K562 (cell line): Measurements from ENCODE around the gene RSPO1. TPM values are rescaled to one million over a fixed set of nuclear protein-coding genes. Genes with fewer than 3 reads are reported as not detected.

Experiments
- CAMTA2 ChIP-seq: fragments of 250-450 bp; sonication (Bioruptor Pico); conservative IDR thresholded peaks from 2 replicates; pipeline ENCODE4 v1.5.1; 2022
- CBFB ChIP-seq: sonication (generic); formaldehyde crosslinking; IDR thresholded peaks from 2 replicates; pipeline ENCODE4 v1.4.0; 2020; ENCODE audit warnings: mild to moderate bottlenecking, missing genetic modification reagents
- E2F6 ChIP-seq, 2 experiments: IDR thresholded peaks; 2 replicates each; pipeline ENCODE4 v1.6.1; 2011; ENCODE audit warnings: borderline replicate concordance in 1 of 2, control low read depth in 1 of 2, low read depth in 1 of 2, low read length in 1 of 2, mild to moderate bottlenecking in 1 of 2, mixed read lengths in 1 of 2, moderate library complexity in 1 of 2; ENCODE audit not compliant: insufficient read depth in 1 of 2, insufficient read length in 1 of 2, poor library complexity in 1 of 2, severe bottlenecking in 1 of 2; ENCODE audit errors: extremely low read depth in 1 of 2
- E4F1 ChIP-seq: fragments of 250-450 bp; sonication (Bioruptor Pico); IDR thresholded peaks from 2 replicates; pipeline ENCODE4 v1.5.0; 2021; ENCODE audit warnings: mild to moderate bottlenecking, borderline replicate concordance
- EGR1 ChIP-seq: fragments of 450-650 bp; conservative IDR thresholded peaks from 2 replicates; pipeline ENCODE4 v1.6.1; 2017; ENCODE audit warnings: mild to moderate bottlenecking
- KLF6 ChIP-seq: fragments of 250-450 bp; sonication (Bioruptor Pico); IDR thresholded peaks from 2 replicates; pipeline ENCODE4 v1.4.0; 2020; ENCODE audit warnings: mild to moderate bottlenecking, moderate library complexity, borderline replicate concordance
- MIER1 ChIP-seq: fragments of 450-650 bp; IDR thresholded peaks from 2 replicates; pipeline ENCODE4 v1.6.1; 2016; ENCODE audit warnings: antibody characterized with exemption, mild to moderate bottlenecking, low read depth
- MITF ChIP-seq: IDR thresholded peaks from 2 replicates; pipeline ENCODE4 v1.6.1; 2014; ENCODE audit warnings: antibody characterized with exemption
- POLR2B ChIP-seq: fragments of 450-650 bp; IDR thresholded peaks from 2 replicates; pipeline ENCODE4 v1.6.1; 2018; ENCODE audit warnings: low read depth; ENCODE audit not compliant: partially characterized antibody
- RCOR1 ChIP-seq, 2 experiments: IDR thresholded peaks; 2 replicates each; pipeline ENCODE4 v1.6.1; 2012; ENCODE audit warnings: low read depth in 2 of 2, low read length in 2 of 2, borderline replicate concordance in 1 of 2, improper control_type of control experiment in 1 of 2
- SETDB1 ChIP-seq: IDR thresholded peaks from one replicate; pipeline ENCODE4 v1.6.1; 2012; ENCODE audit warnings: low read length, control low read depth, inconsistent platforms
- SMAD4 ChIP-seq: fragments of 250-450 bp; sonication (Bioruptor Pico); conservative IDR thresholded peaks from 2 replicates; pipeline ENCODE4 v1.8.0; 2021; ENCODE audit warnings: inconsistent platforms, mild to moderate bottlenecking, moderate library complexity
- THAP7 ChIP-seq: fragments of 250-450 bp; sonication (Bioruptor Pico); IDR thresholded peaks from 2 replicates; pipeline ENCODE4 v1.5.0; 2021
- ZBTB33 ChIP-seq: sonication (generic); formaldehyde crosslinking; IDR thresholded peaks from 2 replicates; pipeline ENCODE4 v1.8.1; 2023; ENCODE audit warnings: mild to moderate bottlenecking, missing genetic modification reagents
- ZKSCAN1 ChIP-seq: fragments of 150-350 bp; IDR thresholded peaks from 2 replicates; pipeline ENCODE4 v1.6.1; 2016; ENCODE audit warnings: low read depth, low read length
- ZNF395 ChIP-seq: fragments of 200-800 bp; sonication (Bioruptor generic); IDR thresholded peaks from 2 replicates; pipeline ENCODE4 v1.6.1; 2017; ENCODE audit warnings: missing genetic modification characterization, missing compliant biosample characterization
- ZNF76 ChIP-seq: fragments of 250-450 bp; sonication (Bioruptor Pico); IDR thresholded peaks from 2 replicates; pipeline ENCODE4 v1.4.0; 2020; ENCODE audit warnings: mild to moderate bottlenecking, moderate library complexity, borderline replicate concordance
- polyA plus RNA-seq, 8 experiments: library from polyadenylated mRNA; depleted of rRNA in 4 of 8; stranded (reverse) in 5 of 8; unstranded in 3 of 8; fragments of >200 nt; fragmentation: Nextera tagmentation in 2 of 8; fragmentation: Illumina TruSeq in 1 of 8; extraction: Ambion mirVana in 2 of 8; extraction: Trizol in 1 of 8; gene quantifications; 2 replicates each; pipeline versions ENCODE4 v1.2.1 to v1.2.3, GENCODE V29; 2011 to 2014; ENCODE audit warnings: inconsistent platforms in 1 of 8, missing spikeins in 1 of 8
- total RNA-seq, 7 experiments: library from RNA; depleted of rRNA in 6 of 7; stranded (reverse); fragments of >200 nt in 6 of 7; fragmentation: Illumina TruSeq in 2 of 7; extraction: Trizol in 2 of 7; gene quantifications; 2 replicates each; pipeline versions ENCODE4 v1.2.1 to v1.2.3, GENCODE V29; 2011 to 2021; ENCODE audit warnings: low replicate concordance in 1 of 7

Gene RSPO1
- total and polyA plus RNA-seq, 9 of the 15 experiments (the other 6 are each of a cell fraction or from before 2014, with no cell fraction given): not detected

- peak; percentile 36; the same call in 1 of the 2 replicates for TF ChIP-seq MITF
- TF ChIP-seq SMAD4 (CRISPR knock-in tag): peak; percentile 79
- peak; percentile 46; the same call in 1 of the 2 replicates for TF ChIP-seq KLF6 (CRISPR knock-in tag)
- 0 out of 2 replicates have a peak, but pooled peaks have one; percentile 24 for TF ChIP-seq ZNF395 (CRISPR knock-in tag)
- TF ChIP-seq ZBTB33 (CRISPR knock-in tag): peak; percentile 59; the same call in 1 of the 2 replicates
- TF ChIP-seq MIER1: no peak
- TF ChIP-seq SETDB1: peak; percentile 36
- TF ChIP-seq POLR2B: peak; percentile 93
- 0 out of 2 replicates have a peak, but pooled peaks have one; percentile 43 for TF ChIP-seq THAP7 (CRISPR knock-in tag)
- peak; percentile 82 to 85 for TF ChIP-seq E2F6 (IDR thresholded peaks at IDR 0.05; ENCODE audit: borderline replicate concordance in 1 of 2, extremely low read depth in 1 of 2, insufficient read depth in 1 of 2, insufficient read length in 1 of 2, low read depth in 1 of 2, low read length in 1 of 2, poor library complexity in 1 of 2, severe bottlenecking in 1 of 2)
- peak in 1 of 2 experiments; percentile 15; a peak in 1 of 4 replicates for TF ChIP-seq RCOR1 (IDR thresholded peaks at IDR 0.05; ENCODE audit: borderline replicate concordance in 1 of 2, low read depth in 2 of 2, low read length in 2 of 2)
- no peak for TF ChIP-seq E4F1
- peak; percentile 94 for TF ChIP-seq EGR1
- TF ChIP-seq ZNF76 (CRISPR knock-in tag): no peak
- TF ChIP-seq CAMTA2 (CRISPR knock-in tag): no peak
- TF ChIP-seq CBFB (CRISPR knock-in tag): peak; percentile 88
- TF ChIP-seq ZKSCAN1: peak; percentile 67
Observed at GRCh38 chr1:37595440-37596181, 39.1 kb downstream of the RSPO1 start, which contains the start of gene GNL2 (continued).
